H1 (cell line): ENCODE results near the gene CPA1. TPM values are rescaled to one million over a fixed set of nuclear protein-coding genes. Genes with fewer than 3 reads are reported as not detected.

Experiments
- POLR2A ChIP-seq, 2 experiments: IDR thresholded peaks; 1 replicate in 1 of 2; 2 replicates in 1 of 2; pipeline ENCODE4 v1.6.1; 2011; ENCODE audit warnings: low read depth in 2 of 2, low read length in 2 of 2, mild to moderate bottlenecking in 2 of 2; ENCODE audit errors: control extremely low read depth in 1 of 2
- polyA plus RNA-seq, 7 experiments: library from polyadenylated mRNA; depleted of rRNA in 3 of 7; stranded (reverse) in 5 of 7; unstranded in 2 of 7; fragments of >200 nt in 5 of 7; fragments of 200-250 nt in 2 of 7; gene quantifications; 1 replicate in 5 of 7; 2 replicates in 1 of 7; 4 replicates in 1 of 7; pipeline versions ENCODE4 v1.2.1 to v1.2.3, GENCODE V29; 2011 to 2013; ENCODE audit warnings: missing spikeins in 2 of 7, mixed read lengths in 2 of 7
- total RNA-seq: library from RNA; stranded (reverse); fragmentation: NEBNext Ultra II Directional; extraction: Animal tissue kit (Norgen Biotek cat#: 25700); gene quantifications from 2 replicates; pipeline ENCODE4 v1.2.1, GENCODE V29; 2021

The CPA1 gene
- total and polyA plus RNA-seq, 2 of the 8 experiments (the other 6 are each of a cell fraction or from before 2014, with no cell fraction given): not detected

GRCh38 chr7:130381468-130382312 lies 1.4 kb downstream of the CPA1 start (continued):
- no peak for TF ChIP-seq POLR2A (IDR thresholded peaks at IDR 0.05; ENCODE audit: control extremely low read depth in 1 of 2, low read depth in 2 of 2, low read length in 2 of 2)
- TF ChIP-seq, all 59 proteins: peak for 6
